Hematopoietic multipotent progenitor cell treated with erythropoietin and hydrocortisone succinate and interleukin-3 and kit ligand, for 8 days (in vitro differentiated cells): ENCODE results near the gene ETDC.

Experiments
- DNase-seq: peaks from one replicate; pipeline ENCODE4 v3.0.0-alpha.2; 2015

The ETDC gene

DNA sequence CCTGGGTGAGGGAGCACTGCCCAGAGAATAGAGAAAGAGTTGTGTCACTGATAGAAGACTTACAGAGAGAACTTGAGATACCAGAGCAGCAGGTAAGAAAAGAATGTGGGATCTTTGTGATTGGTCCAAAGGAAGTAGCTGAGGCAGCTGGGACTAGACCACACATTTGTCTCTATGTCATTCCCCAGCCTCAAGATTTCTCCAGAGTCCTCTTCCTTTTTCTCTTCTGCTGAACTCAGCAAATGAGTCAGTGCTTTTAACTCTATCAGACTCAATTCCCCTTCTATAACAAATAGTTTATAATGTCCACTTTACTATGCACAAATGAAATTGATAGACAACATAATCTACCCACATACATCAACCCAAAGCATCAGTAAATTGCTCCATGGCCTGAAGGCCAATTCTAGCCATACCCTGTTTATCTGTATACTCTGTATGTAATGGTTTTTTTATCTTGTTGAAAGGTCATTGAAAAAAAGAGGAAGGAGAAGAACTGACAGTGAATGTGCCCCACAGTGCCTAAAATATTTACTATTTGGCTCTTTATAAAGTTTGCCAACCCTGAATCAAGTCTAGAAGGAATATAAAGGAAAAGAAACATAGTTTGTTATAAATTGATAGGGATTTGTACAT is 38.2 kb downstream of the ETDC start:
- no peak for DNase-seq

DNA sequence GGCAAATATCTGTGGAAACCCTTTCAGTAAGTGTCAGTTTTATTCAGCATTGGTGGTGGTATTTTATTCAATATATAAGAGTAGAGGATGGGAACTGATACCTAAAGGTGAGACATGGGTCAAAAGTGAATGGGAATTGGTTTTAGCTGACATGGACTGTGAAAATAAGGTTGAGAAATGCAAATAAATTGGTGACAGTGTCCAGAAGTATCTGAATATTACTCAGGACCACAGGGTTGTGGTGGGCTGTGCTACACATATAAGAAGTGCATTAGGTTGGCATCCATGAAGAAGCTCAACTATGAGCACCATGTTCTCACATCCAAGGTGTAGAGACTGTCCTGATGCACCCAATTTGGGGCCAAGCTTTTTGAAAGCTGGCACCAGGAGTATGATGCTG is 45.0 kb downstream of the ETDC start:
- no peak for DNase-seq
